H1 (cell line): ENCODE results near the gene GDPD4. TPM values are rescaled to one million over a fixed set of nuclear protein-coding genes. Genes with fewer than 3 reads are reported as not detected.

Experiments
- CEBPB ChIP-seq: IDR thresholded peaks from 2 replicates; pipeline ENCODE4 v1.6.1; 2012; ENCODE audit warnings: low read depth, low read length
- CREB1 ChIP-seq: IDR thresholded peaks from 2 replicates; pipeline ENCODE4 v1.6.1; 2012; ENCODE audit warnings: inconsistent platforms
- EP300 ChIP-seq, 2 experiments: IDR thresholded peaks; 1 replicate in 1 of 2; 2 replicates in 1 of 2; pipeline ENCODE4 v1.6.1; 2011 to 2012; ENCODE audit warnings: low read depth in 2 of 2, low read length in 2 of 2, mild to moderate bottlenecking in 2 of 2, borderline replicate concordance in 1 of 2, inconsistent platforms in 1 of 2, moderate library complexity in 1 of 2
- EZH2 ChIP-seq: fragments of 200-600 bp; sonication (generic); IDR thresholded peaks from 2 replicates; pipeline ENCODE4 v1.7.1; 2012; ENCODE audit warnings: low read depth, mild to moderate bottlenecking, moderate library complexity, low read length, inconsistent platforms; ENCODE audit not compliant: severe bottlenecking
- PHF8 ChIP-seq: fragments of 200-600 bp; sonication (generic); conservative IDR thresholded peaks from 2 replicates; pipeline ENCODE4 v1.7.1; 2012; ENCODE audit warnings: low read depth, mild to moderate bottlenecking, inconsistent platforms, low read length, moderate library complexity
- RAD21 ChIP-seq, 2 experiments: IDR thresholded peaks in 1 of 2; conservative IDR thresholded peaks in 1 of 2; 2 replicates each; pipeline ENCODE4 v1.6.1; 2011; ENCODE audit warnings: low read depth in 2 of 2, low read length in 2 of 2, improper control_type of control experiment in 1 of 2, inconsistent platforms in 1 of 2, mild to moderate bottlenecking in 1 of 2, moderate library complexity in 1 of 2
- SP2 ChIP-seq: IDR thresholded peaks from 2 replicates; pipeline ENCODE4 v1.6.1; 2012; ENCODE audit warnings: mild to moderate bottlenecking, low read length, inconsistent platforms
- SRF ChIP-seq: IDR thresholded peaks from 2 replicates; pipeline ENCODE4 v1.6.1; 2011; ENCODE audit warnings: mild to moderate bottlenecking, low read depth, low read length, moderate library complexity
- TAF1 ChIP-seq: IDR thresholded peaks from 2 replicates; pipeline ENCODE4 v1.6.1; 2011; ENCODE audit warnings: mild to moderate bottlenecking, low read depth, low read length
- polyA plus RNA-seq, 7 experiments: library from polyadenylated mRNA; depleted of rRNA in 3 of 7; stranded (reverse) in 5 of 7; unstranded in 2 of 7; fragments of >200 nt in 5 of 7; fragments of 200-250 nt in 2 of 7; gene quantifications; 1 replicate in 5 of 7; 2 replicates in 1 of 7; 4 replicates in 1 of 7; pipeline versions ENCODE4 v1.2.1 to v1.2.3, GENCODE V29; 2011 to 2013; ENCODE audit warnings: missing spikeins in 2 of 7, mixed read lengths in 2 of 7
- total RNA-seq: library from RNA; stranded (reverse); fragmentation: NEBNext Ultra II Directional; extraction: Animal tissue kit (Norgen Biotek cat#: 25700); gene quantifications from 2 replicates; pipeline ENCODE4 v1.2.1, GENCODE V29; 2021
- TF ChIP-seq, protein P1 (sequence below): fragments of 300-600 bp; sonication (generic); IDR thresholded peaks from 2 replicates; pipeline ENCODE4 v1.7.1; 2012; ENCODE audit warnings: low read length, moderate library complexity, mild to moderate bottlenecking, inconsistent platforms; ENCODE audit not compliant: insufficient replicate concordance

Gene GDPD4
- total and polyA plus RNA-seq, 2 of the 8 experiments (the other 6 are each of a cell fraction or from before 2014, with no cell fraction given) = not detected

DNA sequence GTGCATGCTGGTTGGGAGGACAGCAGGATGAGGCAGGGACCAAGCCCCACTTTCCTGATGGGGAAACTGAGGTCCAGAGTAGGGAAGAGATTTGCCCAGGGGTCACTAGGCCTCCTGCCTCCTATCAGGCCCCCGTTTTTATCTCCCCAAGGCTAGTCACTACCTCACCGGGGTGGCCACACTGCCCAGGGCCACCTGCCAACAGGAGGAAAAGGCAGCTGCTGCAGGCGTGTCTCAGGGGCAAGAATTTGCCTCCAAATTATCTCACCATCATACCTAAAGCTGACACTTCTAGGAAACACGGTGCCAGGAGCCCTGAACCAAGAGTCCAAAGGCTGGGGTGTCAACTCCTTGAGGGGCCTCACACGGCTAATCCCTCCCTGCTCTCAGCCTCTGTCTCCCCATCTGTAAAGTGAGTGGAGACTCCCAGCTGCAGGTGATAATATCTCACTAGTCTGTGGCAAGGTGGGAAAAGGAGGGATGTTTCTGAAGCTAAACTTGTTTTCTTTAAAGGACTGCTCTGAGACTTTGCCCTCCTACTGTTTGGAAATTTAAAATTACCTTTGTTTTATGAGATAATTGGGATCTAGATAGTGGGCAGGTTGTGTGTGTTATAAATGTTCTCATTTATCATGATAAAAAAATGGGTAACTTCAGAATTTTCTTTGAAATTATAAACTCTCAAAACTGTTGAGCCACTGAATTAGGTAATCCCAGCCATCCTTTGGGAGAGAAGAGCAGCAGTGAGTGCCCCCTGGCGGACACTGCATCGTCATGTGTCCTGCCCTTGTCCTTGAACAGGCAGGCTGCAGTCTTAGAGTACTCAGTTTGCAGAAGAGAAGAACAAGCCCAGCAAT, 113.5 kb downstream of the GDPD4 start (continued):
- TF ChIP-seq, protein P1, sequence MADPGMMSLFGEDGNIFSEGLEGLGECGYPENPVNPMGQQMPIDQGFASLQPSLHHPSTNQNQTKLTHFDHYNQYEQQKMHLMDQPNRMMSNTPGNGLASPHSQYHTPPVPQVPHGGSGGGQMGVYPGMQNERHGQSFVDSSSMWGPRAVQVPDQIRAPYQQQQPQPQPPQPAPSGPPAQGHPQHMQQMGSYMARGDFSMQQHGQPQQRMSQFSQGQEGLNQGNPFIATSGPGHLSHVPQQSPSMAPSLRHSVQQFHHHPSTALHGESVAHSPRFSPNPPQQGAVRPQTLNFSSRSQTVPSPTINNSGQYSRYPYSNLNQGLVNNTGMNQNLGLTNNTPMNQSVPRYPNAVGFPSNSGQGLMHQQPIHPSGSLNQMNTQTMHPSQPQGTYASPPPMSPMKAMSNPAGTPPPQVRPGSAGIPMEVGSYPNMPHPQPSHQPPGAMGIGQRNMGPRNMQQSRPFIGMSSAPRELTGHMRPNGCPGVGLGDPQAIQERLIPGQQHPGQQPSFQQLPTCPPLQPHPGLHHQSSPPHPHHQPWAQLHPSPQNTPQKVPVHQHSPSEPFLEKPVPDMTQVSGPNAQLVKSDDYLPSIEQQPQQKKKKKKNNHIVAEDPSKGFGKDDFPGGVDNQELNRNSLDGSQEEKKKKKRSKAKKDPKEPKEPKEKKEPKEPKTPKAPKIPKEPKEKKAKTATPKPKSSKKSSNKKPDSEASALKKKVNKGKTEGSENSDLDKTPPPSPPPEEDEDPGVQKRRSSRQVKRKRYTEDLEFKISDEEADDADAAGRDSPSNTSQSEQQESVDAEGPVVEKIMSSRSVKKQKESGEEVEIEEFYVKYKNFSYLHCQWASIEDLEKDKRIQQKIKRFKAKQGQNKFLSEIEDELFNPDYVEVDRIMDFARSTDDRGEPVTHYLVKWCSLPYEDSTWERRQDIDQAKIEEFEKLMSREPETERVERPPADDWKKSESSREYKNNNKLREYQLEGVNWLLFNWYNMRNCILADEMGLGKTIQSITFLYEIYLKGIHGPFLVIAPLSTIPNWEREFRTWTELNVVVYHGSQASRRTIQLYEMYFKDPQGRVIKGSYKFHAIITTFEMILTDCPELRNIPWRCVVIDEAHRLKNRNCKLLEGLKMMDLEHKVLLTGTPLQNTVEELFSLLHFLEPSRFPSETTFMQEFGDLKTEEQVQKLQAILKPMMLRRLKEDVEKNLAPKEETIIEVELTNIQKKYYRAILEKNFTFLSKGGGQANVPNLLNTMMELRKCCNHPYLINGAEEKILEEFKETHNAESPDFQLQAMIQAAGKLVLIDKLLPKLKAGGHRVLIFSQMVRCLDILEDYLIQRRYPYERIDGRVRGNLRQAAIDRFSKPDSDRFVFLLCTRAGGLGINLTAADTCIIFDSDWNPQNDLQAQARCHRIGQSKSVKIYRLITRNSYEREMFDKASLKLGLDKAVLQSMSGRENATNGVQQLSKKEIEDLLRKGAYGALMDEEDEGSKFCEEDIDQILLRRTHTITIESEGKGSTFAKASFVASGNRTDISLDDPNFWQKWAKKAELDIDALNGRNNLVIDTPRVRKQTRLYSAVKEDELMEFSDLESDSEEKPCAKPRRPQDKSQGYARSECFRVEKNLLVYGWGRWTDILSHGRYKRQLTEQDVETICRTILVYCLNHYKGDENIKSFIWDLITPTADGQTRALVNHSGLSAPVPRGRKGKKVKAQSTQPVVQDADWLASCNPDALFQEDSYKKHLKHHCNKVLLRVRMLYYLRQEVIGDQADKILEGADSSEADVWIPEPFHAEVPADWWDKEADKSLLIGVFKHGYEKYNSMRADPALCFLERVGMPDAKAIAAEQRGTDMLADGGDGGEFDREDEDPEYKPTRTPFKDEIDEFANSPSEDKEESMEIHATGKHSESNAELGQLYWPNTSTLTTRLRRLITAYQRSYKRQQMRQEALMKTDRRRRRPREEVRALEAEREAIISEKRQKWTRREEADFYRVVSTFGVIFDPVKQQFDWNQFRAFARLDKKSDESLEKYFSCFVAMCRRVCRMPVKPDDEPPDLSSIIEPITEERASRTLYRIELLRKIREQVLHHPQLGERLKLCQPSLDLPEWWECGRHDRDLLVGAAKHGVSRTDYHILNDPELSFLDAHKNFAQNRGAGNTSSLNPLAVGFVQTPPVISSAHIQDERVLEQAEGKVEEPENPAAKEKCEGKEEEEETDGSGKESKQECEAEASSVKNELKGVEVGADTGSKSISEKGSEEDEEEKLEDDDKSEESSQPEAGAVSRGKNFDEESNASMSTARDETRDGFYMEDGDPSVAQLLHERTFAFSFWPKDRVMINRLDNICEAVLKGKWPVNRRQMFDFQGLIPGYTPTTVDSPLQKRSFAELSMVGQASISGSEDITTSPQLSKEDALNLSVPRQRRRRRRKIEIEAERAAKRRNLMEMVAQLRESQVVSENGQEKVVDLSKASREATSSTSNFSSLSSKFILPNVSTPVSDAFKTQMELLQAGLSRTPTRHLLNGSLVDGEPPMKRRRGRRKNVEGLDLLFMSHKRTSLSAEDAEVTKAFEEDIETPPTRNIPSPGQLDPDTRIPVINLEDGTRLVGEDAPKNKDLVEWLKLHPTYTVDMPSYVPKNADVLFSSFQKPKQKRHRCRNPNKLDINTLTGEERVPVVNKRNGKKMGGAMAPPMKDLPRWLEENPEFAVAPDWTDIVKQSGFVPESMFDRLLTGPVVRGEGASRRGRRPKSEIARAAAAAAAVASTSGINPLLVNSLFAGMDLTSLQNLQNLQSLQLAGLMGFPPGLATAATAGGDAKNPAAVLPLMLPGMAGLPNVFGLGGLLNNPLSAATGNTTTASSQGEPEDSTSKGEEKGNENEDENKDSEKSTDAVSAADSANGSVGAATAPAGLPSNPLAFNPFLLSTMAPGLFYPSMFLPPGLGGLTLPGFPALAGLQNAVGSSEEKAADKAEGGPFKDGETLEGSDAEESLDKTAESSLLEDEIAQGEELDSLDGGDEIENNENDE = no peak
- TF ChIP-seq PHF8 (no peak), CEBPB (peak; percentile 38; the same call in 1 of the 2 replicates), RAD21 (IDR thresholded peaks at IDR 0.05 in 1 of 2, conservative IDR thresholded peaks at IDR 0.05 in 1 of 2; ENCODE audit: low read depth in 2 of 2, low read length in 2 of 2) (peak; percentile 86 to 92), EP300 (IDR thresholded peaks at IDR 0.05; ENCODE audit: borderline replicate concordance in 1 of 2, low read depth in 2 of 2, low read length in 2 of 2) (no peak), EZH2 (no peak), CREB1 (peak; percentile 85), SRF (no peak), SP2 (no peak), TAF1 (no peak)
